HepG2 (cell line): ENCODE measurements around the gene NR4A2. TPM values are rescaled to one million over a fixed set of nuclear protein-coding genes. Genes with fewer than 3 reads are reported as not detected.

Source experiments
- ARNTL ChIP-seq: sonication (generic); formaldehyde crosslinking; IDR thresholded peaks from 2 replicates; pipeline ENCODE4 v1.4.0; 2020; ENCODE audit warnings: mild to moderate bottlenecking, missing genetic modification reagents
- CREBL2 ChIP-seq: sonication (generic); formaldehyde crosslinking; IDR thresholded peaks from 2 replicates; pipeline ENCODE4 v1.8.1; 2023; ENCODE audit warnings: missing genetic modification reagents, mild to moderate bottlenecking, borderline replicate concordance
- HHEX ChIP-seq: IDR thresholded peaks from 2 replicates; pipeline ENCODE4 v1.6.1; 2016; ENCODE audit warnings: control low read depth
- HNRNPK ChIP-seq: fragments of 200-400 bp; formaldehyde crosslinking; IDR thresholded peaks from 2 replicates; pipeline ENCODE4 v1.6.1; 2018; ENCODE audit warnings: low read length, low read depth, moderate library complexity, mild to moderate bottlenecking; ENCODE audit not compliant: poor library complexity, severe bottlenecking
- LRRFIP1 ChIP-seq: sonication (generic); formaldehyde crosslinking; conservative IDR thresholded peaks from 2 replicates; pipeline ENCODE4 v1.4.0; 2020; ENCODE audit warnings: missing genetic modification reagents
- NFYB ChIP-seq: sonication (generic); formaldehyde crosslinking; IDR thresholded peaks from 2 replicates; pipeline ENCODE4 v1.4.0; 2020; ENCODE audit warnings: missing genetic modification reagents
- NR2F6 ChIP-seq, 2 experiments: IDR thresholded peaks; 2 replicates each; pipeline ENCODE4 v1.6.1; 2016; ENCODE audit warnings: antibody characterized with exemption in 1 of 2, mild to moderate bottlenecking in 1 of 2
- PHF8 ChIP-seq: sonication (generic); formaldehyde crosslinking; IDR thresholded peaks from 2 replicates; pipeline ENCODE4 v1.5.0; 2020; ENCODE audit warnings: missing genetic modification reagents
- PITX1 ChIP-seq: sonication (generic); formaldehyde crosslinking; IDR thresholded peaks from 2 replicates; pipeline ENCODE4 v1.5.1; 2020; ENCODE audit warnings: mild to moderate bottlenecking, missing genetic modification reagents
- POLR2G ChIP-seq: fragments of 200-400 bp; formaldehyde crosslinking; IDR thresholded peaks from 2 replicates; pipeline ENCODE4 v1.6.1; 2018; ENCODE audit warnings: mild to moderate bottlenecking, low read depth, low read length, moderate library complexity
- THAP8 ChIP-seq: sonication (generic); formaldehyde crosslinking; IDR thresholded peaks from 2 replicates; pipeline ENCODE4 v1.5.1; 2020; ENCODE audit warnings: missing genetic modification reagents, mild to moderate bottlenecking, borderline replicate concordance
- TSC22D2 ChIP-seq: sonication (generic); formaldehyde crosslinking; IDR thresholded peaks from 2 replicates; pipeline ENCODE4 v1.5.1; 2020; ENCODE audit warnings: missing genetic modification reagents, mild to moderate bottlenecking, borderline replicate concordance
- ZBTB44 ChIP-seq: sonication (generic); formaldehyde crosslinking; IDR thresholded peaks from 2 replicates; pipeline ENCODE4 v1.4.0; 2020; ENCODE audit warnings: missing genetic modification reagents
- ZNF138 ChIP-seq: sonication (generic); formaldehyde crosslinking; IDR thresholded peaks from 2 replicates; pipeline ENCODE4 v1.5.0; 2020; ENCODE audit warnings: mild to moderate bottlenecking, low read depth, missing genetic modification reagents
- ZNF274 ChIP-seq: sonication (generic); formaldehyde crosslinking; IDR thresholded peaks from 2 replicates; pipeline ENCODE4 v1.5.1; 2020; ENCODE audit warnings: mild to moderate bottlenecking, missing genetic modification reagents
- ZNF513 ChIP-seq: sonication (generic); formaldehyde crosslinking; conservative IDR thresholded peaks from 2 replicates; pipeline ENCODE4 v1.5.0; 2020; ENCODE audit warnings: missing genetic modification reagents
- ZNF629 ChIP-seq: sonication (generic); formaldehyde crosslinking; conservative IDR thresholded peaks from 2 replicates; pipeline ENCODE4 v1.5.0; 2020; ENCODE audit warnings: missing genetic modification reagents
- ZNF800 ChIP-seq: sonication (generic); formaldehyde crosslinking; IDR thresholded peaks from 2 replicates; pipeline ENCODE4 v1.4.0; 2020; ENCODE audit warnings: missing genetic modification reagents
- polyA plus RNA-seq, 8 experiments: library from polyadenylated mRNA; depleted of rRNA in 3 of 8; stranded (reverse) in 7 of 8; unstranded in 1 of 8; fragments of >200 nt; fragmentation: Illumina TruSeq in 4 of 8; extraction: Trizol in 4 of 8; gene quantifications; 2 replicates each; pipeline versions ENCODE4 v1.2.1 to v1.2.3, GENCODE V29; 2011 to 2016; ENCODE audit warnings: low read depth in 4 of 8, missing spikeins in 1 of 8, mixed read lengths in 1 of 8; ENCODE audit not compliant: insufficient read depth in 1 of 8
- total RNA-seq, 5 experiments: library from RNA; depleted of rRNA; stranded (reverse); fragments of >200 nt; fragmentation: Illumina TruSeq; extraction: Trizol; gene quantifications; 2 replicates each; pipeline ENCODE4 v1.2.3, GENCODE V29; 2016; ENCODE audit warnings: low read depth in 1 of 5

The NR4A2 gene
- total and polyA plus RNA-seq, 2 of the 13 experiments (the other 11 are each of a cell fraction or from before 2014, with no cell fraction given) = not detected

GRCh38 chr2:156332534-156333273 is at the start of gene NR4A2 (continued):
- no peak for TF ChIP-seq LRRFIP1 (CRISPR knock-in tag)
- TF ChIP-seq TSC22D2 (CRISPR knock-in tag) = no peak
- TF ChIP-seq HNRNPK = no peak
- no peak for TF ChIP-seq ZBTB44 (CRISPR knock-in tag)
- TF ChIP-seq ZNF513 (CRISPR knock-in tag) = no peak
- 0 out of 2 replicates have a peak, but pooled peaks have one; percentile 48 for TF ChIP-seq THAP8
- TF ChIP-seq ZNF274 (CRISPR knock-in tag) = no peak
- no peak for TF ChIP-seq ARNTL
- peak; percentile 73 for TF ChIP-seq NFYB (CRISPR knock-in tag)
- no peak for TF ChIP-seq ZNF629
- TF ChIP-seq PITX1 (CRISPR knock-in tag) = no peak
- TF ChIP-seq ZNF800 = peak; percentile 92
- no peak for TF ChIP-seq PHF8
- TF ChIP-seq POLR2G = no peak
- 0 out of 2 replicates have a peak, but pooled peaks have one; percentile 45 for TF ChIP-seq ZNF138 (CRISPR knock-in tag)
- no peak for TF ChIP-seq NR2F6 (IDR thresholded peaks at IDR 0.05)
- TF ChIP-seq NR2F6 (CRISPR knock-in tag; IDR thresholded peaks at IDR 0.05) = no peak
- no peak for TF ChIP-seq CREBL2 (CRISPR knock-in tag)
- TF ChIP-seq HHEX (CRISPR knock-in tag) = no peak
